GM12892 (cell line): ENCODE data around the gene SMIM32.
A peak's percentile ranks its signal among the peaks of the same experiment; 100 is the strongest.

Experiments
- DNase-seq: peaks from one replicate; pipeline ENCODE4 v3.0.0; 2011; ENCODE audit not compliant: insufficient read length
- FAIRE-seq: peaks from 2 replicates; lab custom pipeline; 2011; peaks lifted over from hg19 to GRCh38; lab: Jason Lieb, UNC
- POLR2A ChIP-seq: IDR thresholded peaks from 2 replicates; pipeline ENCODE4 v1.6.1; 2011; ENCODE audit warnings: low read depth, low read length, control low read depth
- POLR2AphosphoS5 ChIP-seq: IDR thresholded peaks from 2 replicates; pipeline ENCODE4 v1.6.1; 2011; ENCODE audit warnings: low read depth, low read length, control low read depth
- TAF1 ChIP-seq: IDR thresholded peaks from 2 replicates; pipeline ENCODE4 v1.6.1; 2011; ENCODE audit warnings: low read depth, mild to moderate bottlenecking, control low read depth, low read length, borderline replicate concordance

Gene SMIM32

DNA sequence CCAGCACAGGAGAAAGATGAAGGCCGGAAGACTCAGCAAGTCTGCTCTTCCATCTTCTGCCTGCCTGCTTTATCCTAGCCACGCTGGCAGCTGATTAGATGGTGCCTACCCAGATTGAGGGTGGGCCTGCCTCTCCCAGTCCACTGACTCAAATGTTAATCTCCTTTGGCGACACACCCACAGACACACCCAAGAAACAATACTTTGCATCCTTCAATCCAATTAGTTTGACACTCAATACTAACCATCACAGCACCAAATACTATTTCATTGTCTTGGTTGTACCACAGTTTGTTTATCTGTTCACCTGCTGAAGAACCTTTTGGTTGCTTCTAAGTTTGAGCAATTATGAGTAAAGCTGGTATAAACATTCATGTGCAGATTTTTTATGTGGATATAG lies 23.7 kb downstream of the SMIM32 start:
- TF ChIP-seq POLR2A = no peak
- no peak for TF ChIP-seq POLR2AphosphoS5
- TF ChIP-seq TAF1 = no peak
- FAIRE-seq = no peak
- no peak for DNase-seq

DNA sequence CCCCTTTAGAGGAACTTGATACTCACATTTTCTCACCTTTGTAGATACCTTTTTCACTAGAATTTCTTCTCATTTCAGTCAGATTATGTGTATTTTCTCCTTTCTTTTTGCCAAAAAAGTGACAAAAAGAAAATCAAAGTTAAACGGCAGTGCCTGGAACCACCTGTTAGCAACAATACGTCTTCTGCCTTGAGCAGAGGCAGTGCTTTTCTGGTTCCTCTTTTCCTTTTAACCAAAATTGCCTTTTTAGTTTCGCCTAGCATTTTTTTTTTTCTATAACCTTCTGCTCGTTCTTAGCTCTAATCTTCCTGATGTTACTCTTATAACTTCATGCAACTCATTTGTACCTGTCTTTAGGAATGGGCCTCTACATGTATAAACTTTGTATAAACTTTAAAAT lies 26.1 kb downstream of the SMIM32 start:
- DNase-seq = no peak
- FAIRE-seq = peak; percentile 21
- TF ChIP-seq POLR2AphosphoS5 (no peak), POLR2A (no peak), TAF1 (no peak)

DNA sequence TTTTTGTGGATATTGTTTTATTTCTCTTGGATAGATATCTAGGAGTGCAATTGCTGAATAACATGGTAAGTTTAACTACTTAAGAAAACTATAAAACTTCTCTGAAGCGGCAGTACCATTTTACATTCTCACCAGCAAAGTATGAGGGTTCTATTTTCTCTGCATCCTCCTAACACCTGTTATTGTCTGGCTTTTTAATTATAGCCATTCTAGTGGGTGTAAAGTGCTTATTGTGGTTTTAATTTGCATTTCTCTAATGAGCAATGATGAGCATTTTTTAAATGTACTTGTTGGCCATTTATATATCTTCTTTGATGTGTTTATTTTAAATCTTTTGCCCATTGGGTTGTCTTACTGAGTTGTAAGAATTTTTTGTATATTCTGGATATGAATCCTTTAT lies 28.7 kb downstream of the SMIM32 start:
- FAIRE-seq (no peak), DNase-seq (no peak)
- TF ChIP-seq POLR2A (no peak), POLR2AphosphoS5 (no peak), TAF1 (no peak)

DNA sequence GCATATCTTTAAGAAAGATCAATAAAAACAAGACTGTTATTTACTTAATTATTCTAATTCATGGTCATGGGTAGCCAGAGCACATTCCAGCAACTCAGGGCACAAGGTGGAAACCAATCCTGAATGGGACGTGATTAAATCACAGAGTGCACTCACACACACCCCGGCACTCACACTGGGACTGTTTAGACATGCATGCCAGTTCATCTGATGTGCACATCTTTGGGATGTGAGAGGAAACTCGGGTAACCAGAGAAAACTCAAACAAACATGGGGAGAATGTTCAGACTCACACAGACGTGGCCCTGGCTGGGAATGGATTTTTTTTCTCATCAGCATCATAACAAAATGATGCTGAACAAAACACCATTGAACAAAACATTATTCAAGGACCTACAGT lies 31.0 kb downstream of the SMIM32 start:
- no peak for TF ChIP-seq POLR2A
- TF ChIP-seq POLR2AphosphoS5 = no peak
- no peak for TF ChIP-seq TAF1
- FAIRE-seq (no peak), DNase-seq (no peak)

DNA sequence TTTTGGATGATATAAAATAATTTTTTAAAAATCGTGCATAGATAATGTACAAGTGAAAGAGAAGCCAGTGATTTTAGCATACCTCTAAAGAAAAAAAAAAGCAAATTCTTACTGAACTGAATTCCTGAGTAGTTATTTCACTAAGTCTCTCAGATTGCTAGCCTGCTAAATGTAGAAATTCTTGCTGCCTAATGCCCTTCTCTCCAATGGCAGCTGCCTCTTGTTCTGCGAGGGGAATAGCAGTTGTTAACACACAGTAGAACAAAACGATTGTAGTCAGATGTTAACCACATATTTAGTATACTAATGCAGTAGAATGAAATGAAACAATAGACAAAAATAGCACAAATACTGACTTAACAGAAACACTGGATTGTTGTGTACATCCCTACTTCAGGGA lies 33.5 kb downstream of the SMIM32 start:
- no peak for DNase-seq
- no peak for FAIRE-seq
- TF ChIP-seq POLR2AphosphoS5 = no peak
- no peak for TF ChIP-seq POLR2A
- TF ChIP-seq TAF1 = no peak

DNA sequence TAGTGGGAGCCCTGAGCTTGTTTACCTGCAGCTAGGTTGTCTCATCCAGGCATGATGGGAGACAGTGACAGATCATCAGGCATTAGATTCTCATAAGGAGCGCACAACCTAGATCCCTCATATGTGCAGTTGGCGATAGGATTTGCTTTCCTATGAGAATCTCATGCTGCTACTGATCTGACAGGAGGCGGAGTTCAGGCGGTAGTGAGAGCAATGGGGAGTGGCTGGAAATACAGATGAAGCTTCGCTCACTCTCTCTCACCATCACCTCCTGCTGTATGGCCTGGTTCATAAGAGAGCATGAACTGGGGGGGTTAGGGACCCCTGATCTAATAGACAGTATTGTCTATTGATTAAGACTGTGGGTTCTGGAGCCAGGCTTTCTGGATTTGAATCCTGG lies 35.4 kb downstream of the SMIM32 start:
- FAIRE-seq (no peak), DNase-seq (no peak)

DNA sequence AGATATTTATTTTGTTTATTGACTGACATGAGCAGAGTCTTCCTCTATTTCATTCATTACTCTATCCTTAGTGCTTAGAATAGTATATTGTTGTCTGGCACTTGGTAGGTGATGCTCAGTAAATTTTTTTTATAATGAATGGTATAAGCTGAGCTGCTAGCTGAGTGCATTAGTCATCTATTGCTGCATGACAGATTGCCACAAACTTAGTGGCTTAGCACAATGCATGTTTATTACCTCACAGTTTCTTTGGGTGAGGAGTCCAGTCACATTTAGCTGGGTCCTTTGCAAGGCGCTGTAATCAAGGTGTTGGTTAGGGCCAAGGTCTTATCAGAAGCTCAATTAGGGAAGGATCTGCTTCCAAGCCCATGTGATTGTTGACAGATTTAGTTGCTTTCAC lies 37.2 kb downstream of the SMIM32 start:
- no peak for FAIRE-seq
- TF ChIP-seq TAF1 (no peak), POLR2AphosphoS5 (no peak), POLR2A (no peak)
- no peak for DNase-seq

More for the DNA sequence above, 35.4 kb downstream of the SMIM32 start:
- TF ChIP-seq TAF1 = no peak
- TF ChIP-seq POLR2A = no peak
- no peak for TF ChIP-seq POLR2AphosphoS5

DNA sequence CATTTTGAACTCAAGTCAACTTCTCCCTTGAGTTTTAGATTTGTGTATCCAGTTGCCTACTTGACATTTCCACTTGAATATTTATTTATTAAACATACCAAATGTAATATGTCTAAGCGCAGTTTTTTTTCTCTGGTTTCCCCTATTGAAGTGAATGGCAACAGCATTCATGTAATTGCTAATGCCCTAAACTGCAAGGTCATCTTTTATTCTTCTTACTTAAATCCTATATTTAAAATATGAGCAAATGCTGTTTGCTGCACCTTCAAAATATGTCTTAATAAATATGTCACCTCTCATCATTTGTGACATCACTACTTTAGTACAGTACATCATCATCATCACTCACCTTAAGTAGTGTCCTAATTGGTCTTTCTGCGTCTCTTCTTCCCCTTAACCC lies 37.9 kb downstream of the SMIM32 start:
- no peak for DNase-seq
- TF ChIP-seq POLR2A = no peak
- no peak for TF ChIP-seq TAF1
- TF ChIP-seq POLR2AphosphoS5 = no peak
- FAIRE-seq = no peak

DNA sequence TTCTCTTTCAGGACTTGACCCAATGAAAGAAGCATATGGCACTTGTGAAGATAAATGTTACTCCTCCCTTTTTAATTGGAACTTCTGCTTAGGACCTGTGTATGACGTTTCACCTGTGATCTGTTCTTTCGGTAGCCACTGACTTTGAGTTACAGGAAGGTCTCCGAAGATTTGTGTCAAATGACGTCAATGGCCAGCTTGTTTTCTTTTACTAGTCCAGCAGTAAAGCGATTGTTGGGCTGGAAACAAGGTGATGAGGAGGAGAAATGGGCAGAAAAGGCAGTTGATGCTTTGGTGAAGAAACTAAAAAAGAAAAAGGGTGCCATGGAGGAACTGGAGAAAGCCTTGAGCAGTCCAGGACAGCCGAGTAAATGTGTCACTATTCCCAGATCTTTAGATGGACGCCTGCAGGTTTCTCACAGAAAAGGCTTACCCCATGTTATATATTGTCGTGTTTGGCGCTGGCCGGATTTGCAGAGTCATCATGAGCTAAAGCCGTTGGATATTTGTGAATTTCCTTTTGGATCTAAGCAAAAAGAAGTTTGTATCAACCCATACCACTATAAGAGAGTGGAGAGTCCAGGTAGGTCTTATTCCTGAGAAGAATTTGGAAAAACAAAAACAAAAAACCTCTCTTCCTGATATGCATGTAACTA lies 39.3 kb downstream of the SMIM32 start:
- no peak for FAIRE-seq
- TF ChIP-seq POLR2AphosphoS5 (no peak), POLR2A (no peak), TAF1 (no peak)
- DNase-seq = no peak

DNA sequence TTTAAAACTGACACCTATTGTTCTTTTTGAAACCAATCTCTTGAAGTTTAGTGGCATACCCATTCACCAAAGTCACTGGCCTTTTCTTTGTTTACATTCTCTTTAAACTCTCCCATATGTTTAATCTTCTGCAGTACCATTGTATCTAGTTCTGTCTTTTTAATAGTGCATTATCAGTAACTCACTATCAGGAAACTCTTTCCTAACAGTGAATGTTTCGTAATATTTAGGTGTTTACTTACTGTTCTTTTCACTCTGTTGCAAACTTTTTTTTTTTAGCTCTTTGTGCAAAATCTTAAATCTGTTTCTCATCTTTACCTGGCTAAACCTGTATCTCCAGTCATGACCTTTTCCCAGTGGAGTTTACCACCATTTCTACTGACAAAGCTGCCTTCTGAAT lies 43.1 kb downstream of the SMIM32 start:
- no peak for FAIRE-seq
- DNase-seq = no peak
- TF ChIP-seq TAF1 (no peak), POLR2A (no peak), POLR2AphosphoS5 (no peak)

DNA sequence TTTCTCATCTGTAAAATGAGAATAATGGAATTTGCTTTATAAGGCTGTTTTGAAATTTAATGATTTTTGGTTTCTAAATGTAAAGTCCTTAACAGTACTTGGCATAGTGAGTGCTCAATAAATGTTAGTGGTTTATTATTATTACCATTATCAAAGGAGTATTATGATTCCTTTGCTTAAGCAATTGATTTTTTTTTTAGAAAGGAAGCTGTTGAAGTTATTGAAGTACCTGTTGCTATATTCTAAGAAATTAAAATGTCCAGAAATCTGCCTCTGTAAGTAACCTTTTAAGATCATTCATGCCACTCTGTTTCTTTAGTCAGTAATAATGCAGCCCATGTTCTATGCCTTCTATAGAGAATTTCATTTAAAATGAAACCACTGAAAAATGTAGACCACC lies 45.3 kb downstream of the SMIM32 start:
- no peak for TF ChIP-seq POLR2A
- TF ChIP-seq POLR2AphosphoS5 = no peak
- no peak for TF ChIP-seq TAF1
- DNase-seq (no peak), FAIRE-seq (no peak)

DNA sequence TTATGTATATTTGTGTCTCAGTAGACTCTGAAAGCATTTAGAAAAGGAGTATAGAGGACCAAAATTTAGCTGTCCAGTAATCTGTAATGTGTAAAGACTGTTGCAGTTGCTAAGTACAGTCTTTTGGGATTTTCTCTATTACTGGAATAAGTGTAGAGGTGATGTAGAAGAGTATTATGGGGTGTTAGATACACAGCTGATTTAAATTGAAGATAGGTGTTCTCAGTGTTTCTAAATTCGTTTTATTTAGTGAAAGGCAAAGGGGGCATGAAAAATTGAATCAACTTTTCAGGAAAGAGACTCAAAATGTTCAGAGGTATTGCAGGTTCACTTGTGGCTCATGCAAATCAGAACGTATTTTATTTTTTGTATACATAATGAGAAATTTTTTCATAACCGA lies 46.8 kb downstream of the SMIM32 start:
- no peak for TF ChIP-seq POLR2AphosphoS5
- TF ChIP-seq TAF1 = no peak
- TF ChIP-seq POLR2A = no peak
- DNase-seq (no peak), FAIRE-seq (no peak)

DNA sequence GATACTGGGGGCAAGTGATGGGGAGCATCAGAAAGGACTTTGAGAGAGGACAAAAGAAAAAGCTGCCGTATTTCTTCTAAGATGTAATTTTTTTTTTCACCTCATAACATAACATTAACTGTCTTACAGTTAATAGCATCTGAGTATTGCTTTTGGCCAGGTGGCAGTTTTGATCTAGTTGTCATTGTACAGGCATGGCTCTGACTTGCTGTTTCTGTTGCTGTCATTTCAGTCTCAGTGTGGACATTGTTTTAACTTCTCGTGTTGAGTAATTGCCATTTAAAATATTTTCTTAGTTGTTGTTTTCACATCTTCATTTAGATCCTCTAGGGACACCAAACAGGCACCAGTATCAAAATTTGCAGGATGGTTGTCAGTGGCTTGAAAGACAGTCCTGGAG lies 47.9 kb downstream of the SMIM32 start:
- DNase-seq = no peak
- FAIRE-seq = peak; percentile 38
- no peak for TF ChIP-seq POLR2AphosphoS5
- no peak for TF ChIP-seq TAF1
- no peak for TF ChIP-seq POLR2A

DNA sequence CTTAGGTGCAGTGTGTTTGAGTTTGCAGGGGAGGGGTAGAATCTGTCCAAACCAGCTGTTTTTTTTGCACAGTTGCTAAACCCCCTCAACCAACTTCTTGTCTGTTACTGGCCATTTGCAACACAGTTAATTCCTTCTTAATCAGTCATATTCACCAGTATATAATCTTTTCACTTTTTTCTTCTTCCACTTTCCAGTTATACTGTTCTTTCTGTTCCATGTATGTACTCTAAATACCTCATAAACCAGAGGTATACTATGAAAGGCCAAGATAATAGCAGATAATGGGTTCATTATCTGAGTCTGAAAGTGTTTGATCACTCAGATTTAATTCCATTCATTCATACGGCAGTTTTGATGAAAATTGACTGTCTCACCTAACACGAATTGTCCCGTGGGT lies 49.2 kb downstream of the SMIM32 start:
- TF ChIP-seq POLR2AphosphoS5 (no peak), TAF1 (no peak), POLR2A (no peak)
- no peak for DNase-seq
- FAIRE-seq = no peak
